Measurements from ENCODE around the gene OSBPL6. TPM values are rescaled to one million over a fixed set of nuclear protein-coding genes. Genes with fewer than 3 reads are reported as not detected.
"Not testable (repeated sequence)": the region's sequence is repeated elsewhere in the genome, so short reads cannot be mapped to it uniquely, and the experiment has no call there.

Gene OSBPL6
- total RNA-seq, 1 donor from 2014 or later, result 2.4 TPM

- DNase-seq (ENCODE audit: low spot score), result no peak
Measured at GRCh38 chr2:178301649-178302238, 107.4 kb downstream of the OSBPL6 start.

GRCh38 chr2:178304333-178304732 lies 110.0 kb downstream of the OSBPL6 start:
- no peak for DNase-seq (ENCODE audit: low spot score)

GRCh38 chr2:178306352-178307073 lies 112.2 kb downstream of the OSBPL6 start:
- peak; percentile 45 for DNase-seq (ENCODE audit: low spot score)

GRCh38 chr2:178307650-178308049 lies 113.3 kb downstream of the OSBPL6 start:
- DNase-seq (ENCODE audit: low spot score), result no peak

GRCh38 chr2:178309541-178309940 lies 115.2 kb downstream of the OSBPL6 start:
- no peak for DNase-seq (ENCODE audit: low spot score)

GRCh38 chr2:178315078-178315477 lies 120.8 kb downstream of the OSBPL6 start:
- no peak for DNase-seq (ENCODE audit: low spot score)

GRCh38 chr2:178315488-178315948 lies 121.2 kb downstream of the OSBPL6 start:
- DNase-seq (ENCODE audit: low spot score), result no peak

GRCh38 chr2:178317811-178318210 lies 123.5 kb downstream of the OSBPL6 start:
- no peak for DNase-seq (ENCODE audit: low spot score)

- no peak for DNase-seq (ENCODE audit: low spot score)
Measured at GRCh38 chr2:178320011-178320585, 125.8 kb downstream of the OSBPL6 start.

GRCh38 chr2:178322068-178322467 lies 127.8 kb downstream of the OSBPL6 start:
- no peak for DNase-seq (ENCODE audit: low spot score)

GRCh38 chr2:178323331-178323730 lies 129.0 kb downstream of the OSBPL6 start:
- not testable (repeated sequence) for DNase-seq (ENCODE audit: low spot score)

- DNase-seq (ENCODE audit: low spot score), result no peak
Measured at GRCh38 chr2:178324077-178324476, 129.8 kb downstream of the OSBPL6 start.

- no peak for DNase-seq (ENCODE audit: low spot score)
Measured at GRCh38 chr2:178325268-178325667, 131.0 kb downstream of the OSBPL6 start.

- no peak for DNase-seq (ENCODE audit: low spot score)
Measured at GRCh38 chr2:178327516-178327915, 133.2 kb downstream of the OSBPL6 start.

- DNase-seq (ENCODE audit: low spot score), result no peak
Measured at GRCh38 chr2:178328037-178328436, 133.7 kb downstream of the OSBPL6 start.

- DNase-seq (ENCODE audit: low spot score), result no peak
Measured at GRCh38 chr2:178330175-178331017, 136.1 kb downstream of the OSBPL6 start.

- DNase-seq (ENCODE audit: low spot score), result peak; percentile 46
Measured at GRCh38 chr2:178331474-178332432, 137.4 kb downstream of the OSBPL6 start.

GRCh38 chr2:178333851-178334250 lies 139.5 kb downstream of the OSBPL6 start:
- DNase-seq (ENCODE audit: low spot score), result no peak

GRCh38 chr2:178335230-178335629 lies 140.9 kb downstream of the OSBPL6 start:
- no peak for DNase-seq (ENCODE audit: low spot score)

GRCh38 chr2:178344121-178344520 lies 149.8 kb downstream of the OSBPL6 start:
- DNase-seq (ENCODE audit: low spot score), result no peak

- DNase-seq (ENCODE audit: low spot score), result no peak
Measured at GRCh38 chr2:178345951-178346350, 151.6 kb downstream of the OSBPL6 start.
